GM12878 (cell line): ENCODE results near the gene PIGQ. TPM values are rescaled to one million over a fixed set of nuclear protein-coding genes. Genes with fewer than 3 reads are reported as not detected.
A peak's percentile ranks its signal among the peaks of the same experiment; 100 is the strongest.

Source experiments
- ATAC-seq: fragments of 200-7000 bp; cut with Tn5 transposase; 3 replicates; pipeline ENCODE4 v1.9.1; 2020; ENCODE audit warnings: mild to moderate bottlenecking, moderate library complexity
- BruUV-seq: library from RNA; stranded (reverse); fragments of 400-500 nt; replicated peaks from 2 replicates; lab custom pipeline; 2021; lab: Mats Ljungman, UMichigan
- CTCF ChIA-PET: fragments of 300-600 bp; sonication (Branson Sonifier 250); formaldehyde crosslinking; extraction: SDS; loops from one replicate; lab custom pipeline; 2021; ENCODE audit warnings: inconsistent platforms; lab: Yijun Ruan, JAX
- POLR2A ChIA-PET: fragments of 350-600 bp; formaldehyde crosslinking; extraction: SDS; loops from one replicate; lab custom pipeline; 2021; ENCODE audit warnings: inconsistent platforms; lab: Charles Lee
- RAD21 ChIA-PET: fragments of 300-600 bp; sonication (Branson Sonifier 250); formaldehyde crosslinking; loops from one replicate; lab custom pipeline; 2023; ENCODE audit warnings: antibody characterized with exemption; ENCODE audit not compliant: unreplicated experiment; lab: Charles Lee
- SMC1A ChIA-PET: fragments of 300-600 bp; sonication (Branson Sonifier 250); formaldehyde crosslinking; loops from one replicate; lab custom pipeline; 2023; ENCODE audit not compliant: unreplicated experiment, uncharacterized antibody; lab: Charles Lee
- DNase-seq: peaks from one replicate; pipeline ENCODE4 v3.0.0-alpha.2; 2011; ENCODE audit warnings: low read depth, low spot score
- FAIRE-seq: peaks from 3 replicates; lab custom pipeline; 2011; peaks lifted over from hg19 to GRCh38; lab: Jason Lieb, UNC
- H2AFZ ChIP-seq: 2 replicates; pipeline ENCODE4 v1.6.0; 2011; ENCODE audit warnings: low read depth, low read length, control low read depth; ENCODE audit not compliant: control insufficient read depth
- H3K27ac ChIP-seq: 2 replicates; pipeline ENCODE4 v1.5.1; 2011; ENCODE audit warnings: control low read depth; ENCODE audit not compliant: control insufficient read depth, insufficient read depth
- H3K27me3 ChIP-seq, 2 experiments: replicated peaks in 1 of 2; 2 replicates each; pipeline versions ENCODE4 v1.6.0 to v1.6.1; 2011; ENCODE audit warnings: low read length in 1 of 2; ENCODE audit not compliant: control insufficient read depth in 2 of 2, insufficient read depth in 2 of 2
- H3K36me3 ChIP-seq, 2 experiments: 2 replicates each; pipeline ENCODE4 v1.5.1; 2011; ENCODE audit warnings: low read length in 1 of 2; ENCODE audit not compliant: control insufficient read depth in 2 of 2, insufficient read depth in 2 of 2
- H3K4me1 ChIP-seq: 2 replicates; pipeline ENCODE4 v1.6.1; 2011; ENCODE audit warnings: mild to moderate bottlenecking, low read length, moderate library complexity, mixed read lengths; ENCODE audit not compliant: control insufficient read depth, insufficient read depth
- H3K4me2 ChIP-seq: 2 replicates; pipeline ENCODE4 v1.6.0; 2011; ENCODE audit warnings: control low read depth; ENCODE audit not compliant: control insufficient read depth, insufficient read depth
- H3K4me3 ChIP-seq: fragments of 200-600 bp; sonication (generic); 2 replicates; pipeline ENCODE4 v1.5.1; 2016
- H3K79me2 ChIP-seq: 2 replicates; pipeline ENCODE4 v1.6.0; 2011; ENCODE audit warnings: low read length; ENCODE audit not compliant: control insufficient read depth, insufficient read depth
- H3K9ac ChIP-seq: 2 replicates; pipeline ENCODE4 v1.8.0; 2011; ENCODE audit warnings: low read length, control low read depth, mixed read lengths; ENCODE audit not compliant: control insufficient read depth, insufficient read depth
- H3K9me3 ChIP-seq: replicated peaks from 3 replicates; pipeline ENCODE4 v1.5.1; 2011; ENCODE audit warnings: mild to moderate bottlenecking, low read length; ENCODE audit not compliant: control insufficient read depth, insufficient read depth
- H4K20me1 ChIP-seq: 2 replicates; pipeline ENCODE4 v1.6.0; 2011; ENCODE audit not compliant: control insufficient read depth, insufficient read depth
- HSF1 ChIP-seq: fragments of 150-350 bp; IDR thresholded peaks from 2 replicates; pipeline ENCODE4 v1.6.1; 2014; ENCODE audit warnings: mild to moderate bottlenecking, low read depth, low read length
- NFYA ChIP-seq: IDR thresholded peaks from 2 replicates; pipeline ENCODE4 v1.6.1; 2011; ENCODE audit warnings: low read depth, mild to moderate bottlenecking, low read length, improper control_type of control experiment, borderline replicate concordance
- POLR2A ChIP-seq: IDR thresholded peaks from 2 replicates; pipeline ENCODE4 v1.6.1; 2011; ENCODE audit warnings: low read depth, mild to moderate bottlenecking, low read length
- RB1 ChIP-seq: fragments of 450-650 bp; formaldehyde crosslinking; IDR thresholded peaks from 2 replicates; pipeline ENCODE4 v1.6.1; 2017; ENCODE audit warnings: mild to moderate bottlenecking, borderline replicate concordance
- SIN3A ChIP-seq: IDR thresholded peaks from 2 replicates; pipeline ENCODE4 v1.6.1; 2012; ENCODE audit warnings: low read depth, low read length, improper control_type of control experiment
- TCF12 ChIP-seq: IDR thresholded peaks from 2 replicates; pipeline ENCODE4 v1.6.1; 2011; ENCODE audit warnings: low read depth, mild to moderate bottlenecking, low read length
- ZNF592 ChIP-seq: fragments of 450-650 bp; IDR thresholded peaks from 2 replicates; pipeline ENCODE4 v1.6.1; 2017; ENCODE audit warnings: mild to moderate bottlenecking, moderate library complexity
- WGBS: methylation state at CpG from one replicate; pipeline ENCODE4 v1.1.6; 2016; ENCODE audit warnings: low lambda C conversion rate; ENCODE audit not compliant: insufficient replicate concordance, insufficient coverage; ENCODE audit errors: missing lambda C conversion rate; 5-methylcytosine and 5-hydroxymethylcytosine counted together
- in situ Hi-C: fragments of 300-500 bp; cut with MboI; formaldehyde crosslinking; loops from 9 replicates; pipeline ENCODE4 v1.14.3; 2018; ENCODE audit warnings: mixed read lengths
- intact Hi-C: fragments of 100-400 bp; cut with micrococcal nuclease; formaldehyde crosslinking; loops from one replicate; pipeline ENCODE4 v1.14.2; 2022; ENCODE audit not compliant: unreplicated experiment
- polyA plus RNA-seq, 11 experiments: library from polyadenylated mRNA; depleted of rRNA in 4 of 11; unstranded in 6 of 11; stranded (reverse) in 5 of 11; fragments of >200 nt; fragmentation: Nextera tagmentation in 4 of 11; fragmentation: Illumina TruSeq in 1 of 11; extraction: Ambion mirVana in 4 of 11; extraction: Trizol in 1 of 11; gene quantifications; 1 replicate in 1 of 11; 2 replicates in 10 of 11; pipeline versions ENCODE4 v1.2.1 to v1.2.3, GENCODE V29; 2011 to 2016; ENCODE audit warnings: inconsistent platforms in 2 of 11, missing spikeins in 2 of 11, low read depth in 1 of 11
- total RNA-seq, 4 experiments: library from RNA; depleted of rRNA in 3 of 4; stranded (reverse); fragments of >200 nt in 3 of 4; fragmentation: Illumina TruSeq in 1 of 4; extraction: Trizol in 1 of 4; gene quantifications; 2 replicates each; pipeline versions ENCODE4 v1.2.1 to v1.2.3, GENCODE V29; 2013 to 2021

PIGQ gene
- total and polyA plus RNA-seq, 10 of the 15 experiments (the other 5 are each of a cell fraction or from before 2014, with no cell fraction given), result 1.8 to 31.3 (median 17.5) TPM; not detected in 1

- TF ChIP-seq SIN3A (no peak), ZNF592 (no peak)
- TF ChIP-seq, all 136 proteins: peak for 0
These were observed 62.1 kb downstream of the PIGQ start (continued) for GRCh38 chr16:631808-632358.

- peaks cover 0 to 4% of the 10 kb centered on the region in 2 experiments; a peak in 3 of 4 replicates for H3K36me3 ChIP-seq
- intact Hi-C loops, result no loop called here
- no peaks in the 10 kb centered on the region for H3K9me3 ChIP-seq
- peaks cover 4% of the 10 kb centered on the region for H3K4me1 ChIP-seq
- no peak for TF ChIP-seq TCF12
- no peak for TF ChIP-seq HSF1
- TF ChIP-seq POLR2A, result peak; percentile 37
- TF ChIP-seq NFYA, result no peak
- TF ChIP-seq RB1, result no peak
- no peak overlapping the region for H3K27ac ChIP-seq
- no TSS peak for BruUV-seq
- H4K20me1 ChIP-seq, result no peaks in the 10 kb centered on the region
- no peak overlapping the region for H3K9ac ChIP-seq
- FAIRE-seq (no peak), ATAC-seq (no peak), DNase-seq (no peak)
- in situ Hi-C loops, result no loop called here
- ChIA-PET CTCF (no interaction called here), POLR2A (no interaction called here), SMC1A (no interaction called here), RAD21 (no interaction called here)
- no peak overlapping the region for H3K4me2 ChIP-seq
- no peak overlapping the region for H3K4me3 ChIP-seq
- no peaks in the 10 kb centered on the region for H3K27me3 ChIP-seq
- WGBS, result 99% methylated on average over 42 of the region's 67 CpGs
- H2AFZ ChIP-seq, result no peak overlapping the region
- H3K79me2 ChIP-seq, result peaks cover 14% of the 10 kb centered on the region
These were observed 62.9 kb downstream of the PIGQ start for GRCh38 chr16:632486-633335.
